HG03571 (cell line): Measurements from ENCODE around the gene CCDC97.

Source experiments
- ATAC-seq: cut with Tn5 transposase; IDR thresholded peaks from one replicate; pipeline ENCODE4 v1.9.1; 2021; ENCODE audit not compliant: unreplicated experiment

The CCDC97 gene

GRCh38 chr19:41297628-41298347 lies 12.2 kb upstream of the CCDC97 start:
- ATAC-seq = peak; percentile 65

GRCh38 chr19:41298348-41298964 lies 11.5 kb upstream of the CCDC97 start:
- no peak for ATAC-seq

- no peak for ATAC-seq
Measured at GRCh38 chr19:41299046-41299754, 10.8 kb upstream of the CCDC97 start.

GRCh38 chr19:41299755-41300089 lies 10.2 kb upstream of the CCDC97 start:
- no peak for ATAC-seq

GRCh38 chr19:41300555-41300954 lies 9.4 kb upstream of the CCDC97 start:
- ATAC-seq = no peak

- no peak for ATAC-seq
Measured at GRCh38 chr19:41302624-41303351, 7.2 kb upstream of the CCDC97 start.

GRCh38 chr19:41303954-41304353 lies 6.0 kb upstream of the CCDC97 start:
- ATAC-seq = no peak

GRCh38 chr19:41304706-41305483 lies 5.1 kb upstream of the CCDC97 start:
- ATAC-seq = no peak

GRCh38 chr19:41305927-41306793 lies 3.8 kb upstream of the CCDC97 start:
- no peak for ATAC-seq

GRCh38 chr19:41307090-41307875 lies 2.7 kb upstream of the CCDC97 start:
- no peak for ATAC-seq

- ATAC-seq = no peak
Measured at GRCh38 chr19:41307954-41308449, 2.0 kb upstream of the CCDC97 start.

GRCh38 chr19:41308450-41309179 lies 1.4 kb upstream of the CCDC97 start:
- no peak for ATAC-seq

- ATAC-seq = no peak
Measured at GRCh38 chr19:41309180-41310032, 566 bp upstream of the CCDC97 start.

GRCh38 chr19:41311072-41311471 lies 1.1 kb downstream of the CCDC97 start:
- ATAC-seq = no peak

GRCh38 chr19:41311613-41312012 lies 1.6 kb downstream of the CCDC97 start:
- ATAC-seq = no peak

- ATAC-seq = no peak
Measured at GRCh38 chr19:41316306-41316920, 6.4 kb downstream of the CCDC97 start.
